Liver (tissue), 9 donors: ENCODE data around the gene TSHR. TPM values are rescaled to one million over a fixed set of nuclear protein-coding genes. Genes with fewer than 3 reads are reported as not detected.

ENCODE experiments used
- DNase-seq: peaks from one replicate; pipeline ENCODE4 v3.0.0-alpha.2; 2017; ENCODE audit warnings: low spot score
- H3K27ac ChIP-seq, 2 donors: one replicate each; pipeline ENCODE4 v1.7.0; 2013; ENCODE audit warnings: inconsistent platforms in 2 of 2, low read length in 2 of 2, control low read depth in 1 of 2, low read depth in 1 of 2, mild to moderate bottlenecking in 1 of 2
- H3K27me3 ChIP-seq, 4 donors: one replicate each; pipeline versions ENCODE4 v1.6.1 to v1.7.0; 2013; ENCODE audit warnings: low read length in 3 of 4, inconsistent platforms in 1 of 4, mild to moderate bottlenecking in 1 of 4, moderate library complexity in 1 of 4; ENCODE audit not compliant: control insufficient read depth in 4 of 4, insufficient read depth in 4 of 4
- H3K36me3 ChIP-seq, 4 donors: one replicate each; pipeline versions ENCODE4 v1.6.1 to v1.7.0; 2013; ENCODE audit warnings: low read length in 3 of 4, mild to moderate bottlenecking in 3 of 4, low read depth in 1 of 4, moderate library complexity in 1 of 4; ENCODE audit not compliant: control insufficient read depth in 4 of 4, insufficient read depth in 3 of 4
- H3K4me1 ChIP-seq, 4 donors: one replicate each; pipeline versions ENCODE4 v1.6.1 to v1.7.0; 2013; ENCODE audit warnings: low read length in 3 of 4, mild to moderate bottlenecking in 3 of 4, moderate library complexity in 1 of 4; ENCODE audit not compliant: control insufficient read depth in 4 of 4, insufficient read depth in 4 of 4
- H3K4me3 ChIP-seq, 3 donors: one replicate each; pipeline versions ENCODE4 v1.6.1 to v1.7.0; 2013; ENCODE audit warnings: low read length in 3 of 3, control low read depth in 1 of 3, low read depth in 1 of 3, mild to moderate bottlenecking in 1 of 3
- H3K9ac ChIP-seq, 2 donors: one replicate each; pipeline ENCODE4 v1.7.0; 2013; ENCODE audit warnings: low read length in 2 of 2, mild to moderate bottlenecking in 2 of 2, moderate library complexity in 2 of 2, control low read depth in 1 of 2, low read depth in 1 of 2
- H3K9me3 ChIP-seq, 4 donors: one replicate each; pipeline versions ENCODE4 v1.6.1 to v1.7.0; 2013; ENCODE audit warnings: low read length in 3 of 4; ENCODE audit not compliant: control insufficient read depth in 4 of 4
- FOXA1 ChIP-seq: IDR thresholded peaks from 2 replicates; pipeline ENCODE4 v1.6.1; 2016; ENCODE audit warnings: antibody characterized with exemption
- FOXA2 ChIP-seq: IDR thresholded peaks from 2 replicates; pipeline ENCODE4 v1.6.1; 2016; ENCODE audit warnings: antibody characterized with exemption
- GABPA ChIP-seq, 2 donors: IDR thresholded peaks in 1 of 2; conservative IDR thresholded peaks in 1 of 2; 2 replicates each; pipeline ENCODE4 v1.6.1; 2016; ENCODE audit warnings: antibody characterized with exemption in 2 of 2, mild to moderate bottlenecking in 1 of 2, moderate library complexity in 1 of 2
- HNF4A ChIP-seq, 2 donors: conservative IDR thresholded peaks; 2 replicates each; pipeline ENCODE4 v1.6.1; 2016; ENCODE audit warnings: antibody characterized with exemption in 2 of 2, mild to moderate bottlenecking in 2 of 2
- HNF4G ChIP-seq: IDR thresholded peaks from 2 replicates; pipeline ENCODE4 v1.6.1; 2016; ENCODE audit warnings: antibody characterized with exemption
- JUND ChIP-seq, 2 donors: IDR thresholded peaks; 2 replicates each; pipeline ENCODE4 v1.6.1; 2016; ENCODE audit warnings: antibody characterized with exemption in 2 of 2
- NR2F2 ChIP-seq: IDR thresholded peaks from 2 replicates; pipeline ENCODE4 v1.6.1; 2016; ENCODE audit warnings: antibody characterized with exemption
- RAD21 ChIP-seq, 2 donors: IDR thresholded peaks; 2 replicates each; pipeline ENCODE4 v1.6.1; 2016; ENCODE audit warnings: antibody characterized with exemption in 2 of 2, mild to moderate bottlenecking in 2 of 2
- RXRA ChIP-seq, 2 donors: IDR thresholded peaks; 2 replicates each; pipeline ENCODE4 v1.6.1; 2017 to 2018; ENCODE audit warnings: antibody characterized with exemption in 2 of 2, mild to moderate bottlenecking in 1 of 2
- SP1 ChIP-seq: IDR thresholded peaks from 2 replicates; pipeline ENCODE4 v1.6.1; 2018; ENCODE audit warnings: antibody characterized with exemption, mild to moderate bottlenecking
- TAF1 ChIP-seq: conservative IDR thresholded peaks from 2 replicates; pipeline ENCODE4 v1.6.1; 2016; ENCODE audit warnings: antibody characterized with exemption, mild to moderate bottlenecking
- WGBS: extraction: QIAGEN DNeasy Blood & Tissue Kit; methylation state at CpG from one replicate; pipeline ENCODE4 v1.1.7; 2013; 5-methylcytosine and 5-hydroxymethylcytosine counted together
- polyA plus RNA-seq, 2 donors: library from polyadenylated mRNA; stranded (reverse) in 1 of 2; unstranded in 1 of 2; fragments of 200-250 nt in 1 of 2; fragments of >200 nt in 1 of 2; fragmentation: Nextera tagmentation in 1 of 2; extraction: Ambion mirVana in 1 of 2; gene quantifications; one replicate each; pipeline versions ENCODE4 v1.2.1 to v1.2.3, GENCODE V29; 2013 to 2015
- total RNA-seq, 2 donors: library from RNA; depleted of rRNA; stranded (reverse); fragments of >200 nt; gene quantifications; one replicate each; pipeline ENCODE4 v1.2.3, GENCODE V29; 2014
- TF ChIP-seq, protein P1 (sequence below): IDR thresholded peaks from 2 replicates; pipeline ENCODE4 v1.6.1; 2016; ENCODE audit warnings: antibody characterized with exemption
- TF ChIP-seq, protein P2 (sequence below): IDR thresholded peaks from 2 replicates; pipeline ENCODE4 v1.6.1; 2016; ENCODE audit warnings: antibody characterized with exemption
- TF ChIP-seq, protein P3 (sequence below): fragments of 150-350 bp; IDR thresholded peaks from 2 replicates; pipeline ENCODE4 v1.5.1; 2017; ENCODE audit warnings: improper control_type of control experiment, low read depth, low read length; ENCODE audit not compliant: missing input control
- TF ChIP-seq, protein P4 (sequence below): IDR thresholded peaks from 2 replicates; pipeline ENCODE4 v1.6.1; 2016; ENCODE audit warnings: antibody characterized with exemption
- TF ChIP-seq, protein P5 (sequence below): IDR thresholded peaks from 2 replicates; pipeline ENCODE4 v1.6.1; 2016; ENCODE audit warnings: antibody characterized with exemption, mild to moderate bottlenecking
- donor health status: healthy.
- donor health status: healthy.
- donor health status: healthy.
- donor health status: healthy.
- donor health status: healthy.

TSHR gene
- total and polyA plus RNA-seq, 4 donors: 0.08 to 3.2 TPM; not detected in 2

DNA sequence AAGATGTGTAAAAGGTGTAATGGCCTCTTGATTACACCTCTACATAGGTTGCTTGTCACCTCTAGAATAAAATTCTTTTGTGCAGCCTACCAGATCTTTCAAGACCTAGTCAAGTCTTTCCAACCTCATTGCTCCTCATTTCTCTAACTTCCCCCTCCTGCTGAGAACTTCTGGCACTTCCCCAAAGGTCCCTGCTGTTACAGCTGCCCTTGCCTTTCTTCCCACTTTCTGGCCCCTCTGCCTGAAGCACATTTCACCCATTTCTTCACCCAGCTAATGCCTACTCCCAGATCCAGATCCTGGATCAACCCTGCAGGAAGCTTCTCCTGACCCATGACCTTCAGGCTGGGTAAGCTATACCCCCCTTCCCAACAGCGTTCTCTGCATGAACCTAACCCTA lies 1.5 kb downstream of the TSHR start:
- DNase-seq: no peak
- 81% methylated on average over 1 of the region's 1 CpG for WGBS
- Histone ChIP-seq H3K9ac (no peak overlapping the region), H3K4me3 (no peak overlapping the region), H3K27me3 (no peaks in the 10 kb centered on the region), H3K4me1 (peaks cover 0 to 15% (median 8%) of the 10 kb centered on the region in 4 donors), H3K9me3 (no peaks in the 10 kb centered on the region), H3K36me3 (no peaks in the 10 kb centered on the region), H3K27ac (no peak overlapping the region)
- TF ChIP-seq SP1 (no peak), RAD21 (IDR thresholded peaks at IDR 0.05) (no peak), NR2F2 (no peak), HNF4A (conservative IDR thresholded peaks at IDR 0.05) (no peak), FOXA1 (no peak), GABPA (IDR thresholded peaks at IDR 0.05 in 1 of 2, conservative IDR thresholded peaks at IDR 0.05 in 1 of 2) (no peak)
- TF ChIP-seq, protein P1, sequence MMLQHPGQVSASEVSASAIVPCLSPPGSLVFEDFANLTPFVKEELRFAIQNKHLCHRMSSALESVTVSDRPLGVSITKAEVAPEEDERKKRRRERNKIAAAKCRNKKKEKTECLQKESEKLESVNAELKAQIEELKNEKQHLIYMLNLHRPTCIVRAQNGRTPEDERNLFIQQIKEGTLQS: no peak
- TF ChIP-seq, protein P2, sequence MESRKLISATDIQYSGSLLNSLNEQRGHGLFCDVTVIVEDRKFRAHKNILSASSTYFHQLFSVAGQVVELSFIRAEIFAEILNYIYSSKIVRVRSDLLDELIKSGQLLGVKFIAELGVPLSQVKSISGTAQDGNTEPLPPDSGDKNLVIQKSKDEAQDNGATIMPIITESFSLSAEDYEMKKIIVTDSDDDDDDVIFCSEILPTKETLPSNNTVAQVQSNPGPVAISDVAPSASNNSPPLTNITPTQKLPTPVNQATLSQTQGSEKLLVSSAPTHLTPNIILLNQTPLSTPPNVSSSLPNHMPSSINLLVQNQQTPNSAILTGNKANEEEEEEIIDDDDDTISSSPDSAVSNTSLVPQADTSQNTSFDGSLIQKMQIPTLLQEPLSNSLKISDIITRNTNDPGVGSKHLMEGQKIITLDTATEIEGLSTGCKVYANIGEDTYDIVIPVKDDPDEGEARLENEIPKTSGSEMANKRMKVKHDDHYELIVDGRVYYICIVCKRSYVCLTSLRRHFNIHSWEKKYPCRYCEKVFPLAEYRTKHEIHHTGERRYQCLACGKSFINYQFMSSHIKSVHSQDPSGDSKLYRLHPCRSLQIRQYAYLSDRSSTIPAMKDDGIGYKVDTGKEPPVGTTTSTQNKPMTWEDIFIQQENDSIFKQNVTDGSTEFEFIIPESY: no peak
- TF ChIP-seq, protein P3, sequence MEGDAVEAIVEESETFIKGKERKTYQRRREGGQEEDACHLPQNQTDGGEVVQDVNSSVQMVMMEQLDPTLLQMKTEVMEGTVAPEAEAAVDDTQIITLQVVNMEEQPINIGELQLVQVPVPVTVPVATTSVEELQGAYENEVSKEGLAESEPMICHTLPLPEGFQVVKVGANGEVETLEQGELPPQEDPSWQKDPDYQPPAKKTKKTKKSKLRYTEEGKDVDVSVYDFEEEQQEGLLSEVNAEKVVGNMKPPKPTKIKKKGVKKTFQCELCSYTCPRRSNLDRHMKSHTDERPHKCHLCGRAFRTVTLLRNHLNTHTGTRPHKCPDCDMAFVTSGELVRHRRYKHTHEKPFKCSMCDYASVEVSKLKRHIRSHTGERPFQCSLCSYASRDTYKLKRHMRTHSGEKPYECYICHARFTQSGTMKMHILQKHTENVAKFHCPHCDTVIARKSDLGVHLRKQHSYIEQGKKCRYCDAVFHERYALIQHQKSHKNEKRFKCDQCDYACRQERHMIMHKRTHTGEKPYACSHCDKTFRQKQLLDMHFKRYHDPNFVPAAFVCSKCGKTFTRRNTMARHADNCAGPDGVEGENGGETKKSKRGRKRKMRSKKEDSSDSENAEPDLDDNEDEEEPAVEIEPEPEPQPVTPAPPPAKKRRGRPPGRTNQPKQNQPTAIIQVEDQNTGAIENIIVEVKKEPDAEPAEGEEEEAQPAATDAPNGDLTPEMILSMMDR: no peak
- TF ChIP-seq, protein P4, sequence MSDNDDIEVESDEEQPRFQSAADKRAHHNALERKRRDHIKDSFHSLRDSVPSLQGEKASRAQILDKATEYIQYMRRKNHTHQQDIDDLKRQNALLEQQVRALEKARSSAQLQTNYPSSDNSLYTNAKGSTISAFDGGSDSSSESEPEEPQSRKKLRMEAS: no peak

DNA sequence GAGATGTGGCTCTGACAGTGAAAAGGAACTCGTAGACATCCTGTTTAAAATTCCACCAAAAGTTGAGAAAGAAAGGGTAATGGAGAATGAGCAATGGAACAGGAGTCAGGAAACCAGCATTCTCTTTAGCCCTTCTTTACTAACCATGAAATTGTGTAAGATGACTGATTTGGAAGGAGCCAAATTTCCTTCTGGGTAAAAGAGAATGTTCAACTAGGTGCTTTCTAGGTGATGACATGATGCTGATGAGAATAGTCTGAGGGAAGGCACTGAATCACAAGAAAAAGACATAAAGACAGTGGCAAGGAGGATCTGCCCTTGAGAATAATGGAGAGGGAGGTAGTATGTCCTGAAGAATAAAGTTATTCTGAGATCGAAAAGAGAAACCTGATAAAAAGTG lies 2.2 kb downstream of the TSHR start:
- Histone ChIP-seq H3K27ac (no peak overlapping the region), H3K9ac (no peak overlapping the region), H3K36me3 (no peaks in the 10 kb centered on the region), H3K4me3 (no peak overlapping the region), H3K4me1 (peaks cover 0 to 15% (median 8%) of the 10 kb centered on the region in 4 donors), H3K9me3 (no peaks in the 10 kb centered on the region), H3K27me3 (no peaks in the 10 kb centered on the region)
- WGBS: 77% methylated on average over 2 of the region's 2 CpGs
- no peak for DNase-seq
- no peak for TF ChIP-seq SP1
- TF ChIP-seq JUND (IDR thresholded peaks at IDR 0.05): no peak

DNA sequence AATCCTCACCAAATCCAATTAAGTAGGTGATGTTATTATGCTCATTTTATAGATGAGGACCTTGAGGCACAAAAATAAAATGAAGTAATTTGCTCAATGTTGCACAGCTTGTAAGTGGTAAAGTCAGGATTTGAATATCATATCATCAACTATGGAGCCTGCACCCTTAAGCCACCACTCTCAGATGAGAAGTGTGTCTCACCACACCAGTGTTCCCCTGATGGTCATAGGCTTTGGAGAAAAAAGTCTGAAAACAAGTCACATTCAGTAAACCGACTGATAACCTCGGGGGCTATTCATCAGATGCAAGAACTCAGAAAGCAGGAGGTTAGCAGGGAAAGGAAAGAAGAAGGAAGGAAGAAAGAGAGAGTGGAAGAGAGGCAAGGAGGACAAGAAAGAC lies 2.8 kb downstream of the TSHR start:
- H3K9ac ChIP-seq: no peak overlapping the region
- H3K4me3 ChIP-seq: no peak overlapping the region
- no peak overlapping the region for H3K27ac ChIP-seq
- WGBS: 80% methylated on average over 2 of the region's 2 CpGs
- no peaks in the 10 kb centered on the region for H3K36me3 ChIP-seq
- H3K9me3 ChIP-seq: no peaks in the 10 kb centered on the region
- H3K4me1 ChIP-seq: peaks cover 0 to 15% (median 8%) of the 10 kb centered on the region in 4 donors
- no peaks in the 10 kb centered on the region for H3K27me3 ChIP-seq
- TF ChIP-seq FOXA1: no peak
- TF ChIP-seq TAF1: no peak
- TF ChIP-seq, protein P5, sequence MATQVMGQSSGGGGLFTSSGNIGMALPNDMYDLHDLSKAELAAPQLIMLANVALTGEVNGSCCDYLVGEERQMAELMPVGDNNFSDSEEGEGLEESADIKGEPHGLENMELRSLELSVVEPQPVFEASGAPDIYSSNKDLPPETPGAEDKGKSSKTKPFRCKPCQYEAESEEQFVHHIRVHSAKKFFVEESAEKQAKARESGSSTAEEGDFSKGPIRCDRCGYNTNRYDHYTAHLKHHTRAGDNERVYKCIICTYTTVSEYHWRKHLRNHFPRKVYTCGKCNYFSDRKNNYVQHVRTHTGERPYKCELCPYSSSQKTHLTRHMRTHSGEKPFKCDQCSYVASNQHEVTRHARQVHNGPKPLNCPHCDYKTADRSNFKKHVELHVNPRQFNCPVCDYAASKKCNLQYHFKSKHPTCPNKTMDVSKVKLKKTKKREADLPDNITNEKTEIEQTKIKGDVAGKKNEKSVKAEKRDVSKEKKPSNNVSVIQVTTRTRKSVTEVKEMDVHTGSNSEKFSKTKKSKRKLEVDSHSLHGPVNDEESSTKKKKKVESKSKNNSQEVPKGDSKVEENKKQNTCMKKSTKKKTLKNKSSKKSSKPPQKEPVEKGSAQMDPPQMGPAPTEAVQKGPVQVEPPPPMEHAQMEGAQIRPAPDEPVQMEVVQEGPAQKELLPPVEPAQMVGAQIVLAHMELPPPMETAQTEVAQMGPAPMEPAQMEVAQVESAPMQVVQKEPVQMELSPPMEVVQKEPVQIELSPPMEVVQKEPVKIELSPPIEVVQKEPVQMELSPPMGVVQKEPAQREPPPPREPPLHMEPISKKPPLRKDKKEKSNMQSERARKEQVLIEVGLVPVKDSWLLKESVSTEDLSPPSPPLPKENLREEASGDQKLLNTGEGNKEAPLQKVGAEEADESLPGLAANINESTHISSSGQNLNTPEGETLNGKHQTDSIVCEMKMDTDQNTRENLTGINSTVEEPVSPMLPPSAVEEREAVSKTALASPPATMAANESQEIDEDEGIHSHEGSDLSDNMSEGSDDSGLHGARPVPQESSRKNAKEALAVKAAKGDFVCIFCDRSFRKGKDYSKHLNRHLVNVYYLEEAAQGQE: no peak
- TF ChIP-seq, protein P4: no peak
- no peak for TF ChIP-seq GABPA (IDR thresholded peaks at IDR 0.05 in 1 of 2, conservative IDR thresholded peaks at IDR 0.05 in 1 of 2)
- TF ChIP-seq FOXA2: no peak
- TF ChIP-seq NR2F2: no peak
- TF ChIP-seq HNF4G: no peak
- TF ChIP-seq, protein P2: no peak
- TF ChIP-seq, protein P1: no peak
- no peak for TF ChIP-seq RAD21 (IDR thresholded peaks at IDR 0.05)
- TF ChIP-seq SP1: no peak
- no peak for TF ChIP-seq HNF4A (conservative IDR thresholded peaks at IDR 0.05)
- TF ChIP-seq RXRA (IDR thresholded peaks at IDR 0.05): no peak
- TF ChIP-seq JUND (IDR thresholded peaks at IDR 0.05): no peak
- DNase-seq: no peak
